ENCODE measurements around the gene KRT32.

- TF ChIP-seq CTCF (IDR thresholded peaks at IDR 0.05 in 8 of 11, conservative IDR thresholded peaks at IDR 0.05 in 3 of 11) (no peak), POLR2AphosphoS5 (IDR thresholded peaks at IDR 0.05) (no peak)
Observed at GRCh38 chr17:41516830-41517283, 49.7 kb upstream of the KRT32 start.
